Neural progenitor cell (in vitro differentiated cells): ENCODE results near the gene CAMKK2. TPM values are rescaled to one million over a fixed set of nuclear protein-coding genes. Genes with fewer than 3 reads are reported as not detected.

ENCODE experiments used
- DNase-seq: peaks from one replicate; pipeline ENCODE4 v3.0.0-alpha.2; 2016; ENCODE audit warnings: low spot score
- H2AFZ ChIP-seq: fragments of 200-600 bp; sonication (generic); replicated peaks from 2 replicates; pipeline ENCODE4 v1.6.1; 2016; ENCODE audit warnings: antibody characterized with exemption
- H3F3A ChIP-seq: fragments of 200-600 bp; sonication (generic); 2 replicates; pipeline ENCODE4 v1.6.1; 2016; ENCODE audit warnings: antibody characterized with exemption, low read depth
- H3K27ac ChIP-seq: fragments of 200-600 bp; sonication (generic); 2 replicates; pipeline ENCODE4 v1.5.1; 2016; ENCODE audit warnings: mild to moderate bottlenecking
- H3K27me3 ChIP-seq: fragments of 200-600 bp; sonication (generic); 2 replicates; pipeline ENCODE4 v1.6.1; 2016; ENCODE audit warnings: mild to moderate bottlenecking, moderate library complexity
- H3K36me3 ChIP-seq: fragments of 200-600 bp; sonication (generic); 2 replicates; pipeline ENCODE4 v1.5.1; 2016
- H3K4me1 ChIP-seq: fragments of 200-600 bp; sonication (generic); 2 replicates; pipeline ENCODE4 v1.6.1; 2016; ENCODE audit warnings: mixed run types
- H3K4me2 ChIP-seq: fragments of 200-600 bp; sonication (generic); 2 replicates; pipeline ENCODE4 v1.6.1; 2016
- H3K4me3 ChIP-seq: fragments of 200-600 bp; sonication (generic); 2 replicates; pipeline ENCODE4 v1.5.1; 2016
- H3K79me2 ChIP-seq: fragments of 200-600 bp; sonication (generic); 2 replicates; pipeline ENCODE4 v1.6.1; 2016; ENCODE audit warnings: low read depth
- H3K9ac ChIP-seq: fragments of 200-600 bp; sonication (generic); 2 replicates; pipeline ENCODE4 v1.6.1; 2016
- H3K9me3 ChIP-seq: fragments of 200-600 bp; sonication (generic); 2 replicates; pipeline ENCODE4 v1.5.1; 2016; ENCODE audit warnings: low read depth
- H4K20me1 ChIP-seq: fragments of 200-600 bp; sonication (generic); 2 replicates; pipeline ENCODE4 v1.6.1; 2016; ENCODE audit warnings: low read depth
- H3K27ac Mint-ChIP-seq: 3 replicates; pipeline ENCODE4 v1.8.0; 2021; ENCODE audit warnings: mixed read lengths
- H3K27me3 Mint-ChIP-seq: 2 replicates; pipeline ENCODE4 v1.8.0; 2022; ENCODE audit warnings: low read depth, mild to moderate bottlenecking, inconsistent platforms, moderate library complexity, mixed read lengths; ENCODE audit not compliant: insufficient read depth
- H3K36me3 Mint-ChIP-seq: 3 replicates; pipeline ENCODE4 v1.8.0; 2021; ENCODE audit warnings: mixed read lengths
- H3K4me1 Mint-ChIP-seq: 3 replicates; pipeline ENCODE4 v1.8.0; 2021; ENCODE audit warnings: mixed read lengths
- H3K4me3 Mint-ChIP-seq: 3 replicates; pipeline ENCODE4 v1.8.0; 2021; ENCODE audit warnings: mild to moderate bottlenecking, moderate library complexity, mixed read lengths
- H3K9me3 Mint-ChIP-seq: 3 replicates; pipeline ENCODE4 v1.8.0; 2020; ENCODE audit warnings: mixed read lengths
- CTCF ChIP-seq: fragments of 200-600 bp; sonication (generic); IDR thresholded peaks from 2 replicates; pipeline ENCODE4 v1.5.1; 2017; ENCODE audit warnings: antibody characterized with exemption, mild to moderate bottlenecking
- EZH2 ChIP-seq: fragments of 200-600 bp; sonication (generic); IDR thresholded peaks from 2 replicates; pipeline ENCODE4 v1.6.1; 2017; ENCODE audit warnings: antibody characterized with exemption, mild to moderate bottlenecking, moderate library complexity
- EZH2phosphoT487 ChIP-seq: fragments of 200-600 bp; sonication (generic); IDR thresholded peaks from 2 replicates; pipeline ENCODE4 v1.6.1; 2017; ENCODE audit warnings: antibody characterized with exemption
- total RNA-seq: library from RNA; depleted of rRNA; stranded (reverse); fragments of >200 nt; gene quantifications from 2 replicates; pipeline ENCODE4 v1.2.3, GENCODE V29; 2015; ENCODE audit warnings: low replicate concordance

Gene CAMKK2
- total RNA-seq, 1 donor from 2014 or later = 21.0 TPM

GRCh38 chr12:121236776-121237175, 59.7 kb downstream of the CAMKK2 start:
- Mint-ChIP-seq H3K4me1 (peaks cover 23% of the 10 kb centered on the region), H3K9me3 (no peaks in the 10 kb centered on the region), H3K27me3 (no peaks in the 10 kb centered on the region), H3K27ac (no peak overlapping the region), H3K4me3 (no peak overlapping the region), H3K36me3 (peaks cover 8% of the 10 kb centered on the region)
- Histone ChIP-seq H3F3A (peaks cover 26% of the 10 kb centered on the region), H3K4me3 (no peak overlapping the region), H3K79me2 (no peaks in the 10 kb centered on the region), H2AFZ (no peak overlapping the region), H3K4me2 (no peak overlapping the region), H4K20me1 (no peaks in the 10 kb centered on the region), H3K36me3 (no peaks in the 10 kb centered on the region), H3K9ac (no peak overlapping the region), H3K9me3 (no peaks in the 10 kb centered on the region), H3K27me3 (no peaks in the 10 kb centered on the region), H3K4me1 (peaks cover 32% of the 10 kb centered on the region), H3K27ac (no peak overlapping the region)
- TF ChIP-seq EZH2phosphoT487 (no peak), EZH2 (no peak), CTCF (no peak)
- no peak for DNase-seq

- Histone ChIP-seq H3K9ac (no peak overlapping the region), H3K36me3 (no peaks in the 10 kb centered on the region), H3K27ac (peak overlapping the region; percentile 23), H3F3A (peaks cover 17% of the 10 kb centered on the region), H3K4me3 (no peak overlapping the region), H4K20me1 (no peaks in the 10 kb centered on the region), H3K4me1 (peaks cover 8% of the 10 kb centered on the region), H2AFZ (no peak overlapping the region), H3K27me3 (no peaks in the 10 kb centered on the region), H3K4me2 (no peak overlapping the region), H3K9me3 (no peaks in the 10 kb centered on the region), H3K79me2 (no peaks in the 10 kb centered on the region)
- no peak for TF ChIP-seq CTCF
- TF ChIP-seq EZH2phosphoT487 = no peak
- TF ChIP-seq EZH2 = no peak
- Mint-ChIP-seq H3K36me3 (peaks cover 5% of the 10 kb centered on the region), H3K27ac (no peak overlapping the region), H3K4me1 (peaks cover 7% of the 10 kb centered on the region), H3K4me3 (no peak overlapping the region), H3K9me3 (no peaks in the 10 kb centered on the region), H3K27me3 (peaks cover under 1% of the 10 kb centered on the region)
- DNase-seq = no peak
Observed at GRCh38 chr12:121233628-121234020, 62.9 kb downstream of the CAMKK2 start.

GRCh38 chr12:121232977-121233627, 63.4 kb downstream of the CAMKK2 start:
- Histone ChIP-seq H3K9me3 (no peaks in the 10 kb centered on the region), H3K27ac (peak overlapping the region; percentile 23), H3K4me1 (peaks cover 3% of the 10 kb centered on the region), H3K36me3 (no peaks in the 10 kb centered on the region), H3K4me3 (no peak overlapping the region), H4K20me1 (no peaks in the 10 kb centered on the region), H3K79me2 (no peaks in the 10 kb centered on the region), H3K9ac (no peak overlapping the region), H3K4me2 (no peak overlapping the region), H3K27me3 (no peaks in the 10 kb centered on the region), H2AFZ (no peak overlapping the region), H3F3A (peaks cover 12% of the 10 kb centered on the region)
- no peaks in the 10 kb centered on the region for H3K9me3 Mint-ChIP-seq
- TF ChIP-seq EZH2 (no peak), CTCF (no peak), EZH2phosphoT487 (no peak)
- H3K4me1 Mint-ChIP-seq = peaks cover 5% of the 10 kb centered on the region
- H3K27me3 Mint-ChIP-seq = peaks cover 2% of the 10 kb centered on the region
- no peak for DNase-seq
- no peak overlapping the region for H3K27ac Mint-ChIP-seq
- peaks cover 5% of the 10 kb centered on the region for H3K36me3 Mint-ChIP-seq
- H3K4me3 Mint-ChIP-seq = no peak overlapping the region
